KMS-11 (cell line): ENCODE measurements around the gene SPAG6.

Experiments
- H2AFZ ChIP-seq: fragments of 200-600 bp; sonication (generic); 2 replicates; pipeline ENCODE4 v1.6.1; 2016; ENCODE audit warnings: antibody characterized with exemption, mixed run types, low read depth
- H3K27ac ChIP-seq: fragments of 200-600 bp; sonication (generic); 2 replicates; pipeline ENCODE4 v1.6.1; 2016; ENCODE audit warnings: mild to moderate bottlenecking, mixed run types
- H3K27me3 ChIP-seq: fragments of 200-600 bp; sonication (generic); 2 replicates; pipeline ENCODE4 v1.6.1; 2017; ENCODE audit warnings: mild to moderate bottlenecking, low read depth, mixed run types, moderate library complexity; ENCODE audit not compliant: insufficient read depth
- H3K36me3 ChIP-seq: fragments of 200-600 bp; sonication (generic); 2 replicates; pipeline ENCODE4 v1.6.1; 2017; ENCODE audit warnings: mild to moderate bottlenecking, mixed run types; ENCODE audit not compliant: insufficient read depth
- H3K4me1 ChIP-seq: fragments of 200-600 bp; sonication (generic); 2 replicates; pipeline ENCODE4 v1.6.1; 2016; ENCODE audit warnings: mild to moderate bottlenecking, low read depth, mixed run types; ENCODE audit not compliant: poor library complexity, severe bottlenecking
- H3K4me2 ChIP-seq: fragments of 200-600 bp; sonication (generic); 2 replicates; pipeline ENCODE4 v1.7.0; 2016; ENCODE audit warnings: mild to moderate bottlenecking, mixed run types
- H3K4me3 ChIP-seq: fragments of 200-600 bp; sonication (generic); IDR thresholded peaks from 2 replicates; pipeline ENCODE4 v1.6.1; 2017; ENCODE audit warnings: low read depth, low read length, mixed read lengths; ENCODE audit not compliant: insufficient read depth
- H3K79me2 ChIP-seq: fragments of 200-600 bp; sonication (generic); 2 replicates; pipeline ENCODE4 v1.6.1; 2016; ENCODE audit warnings: low read depth, mixed run types; ENCODE audit not compliant: insufficient read depth
- H3K9ac ChIP-seq: fragments of 200-600 bp; sonication (generic); 2 replicates; pipeline ENCODE4 v1.6.1; 2016; ENCODE audit warnings: mild to moderate bottlenecking, mixed run types
- H4K20me1 ChIP-seq: fragments of 200-600 bp; sonication (generic); 2 replicates; pipeline ENCODE4 v1.6.1; 2016; ENCODE audit warnings: mild to moderate bottlenecking, mixed run types; ENCODE audit not compliant: insufficient read depth
- CTCF ChIP-seq: fragments of 200-600 bp; sonication (generic); conservative IDR thresholded peaks from 2 replicates; pipeline ENCODE4 v1.6.1; 2017; ENCODE audit warnings: low read depth, mild to moderate bottlenecking, antibody characterized with exemption, low read length, moderate library complexity, mixed read lengths

SPAG6 gene

GRCh38 chr10:22372298-22372697, 27.0 kb downstream of the SPAG6 start:
- H3K4me1 ChIP-seq, result peaks cover 16% of the 10 kb centered on the region
- no peak overlapping the region for H2AFZ ChIP-seq
- no peaks in the 10 kb centered on the region for H3K27me3 ChIP-seq
- no peaks in the 10 kb centered on the region for H3K79me2 ChIP-seq
- H3K4me2 ChIP-seq, result no peak overlapping the region
- H3K27ac ChIP-seq, result no peak overlapping the region
- no peak overlapping the region for H3K4me3 ChIP-seq
- H3K36me3 ChIP-seq, result no peaks in the 10 kb centered on the region
- no peak for TF ChIP-seq CTCF
- H3K9ac ChIP-seq, result no peak overlapping the region
- no peaks in the 10 kb centered on the region for H4K20me1 ChIP-seq

- TF ChIP-seq CTCF, result no peak
- no peaks in the 10 kb centered on the region for H4K20me1 ChIP-seq
- no peak overlapping the region for H3K9ac ChIP-seq
- no peaks in the 10 kb centered on the region for H3K79me2 ChIP-seq
- H3K4me1 ChIP-seq, result peaks cover 10% of the 10 kb centered on the region
- H2AFZ ChIP-seq, result no peak overlapping the region
- no peaks in the 10 kb centered on the region for H3K27me3 ChIP-seq
- H3K4me2 ChIP-seq, result no peak overlapping the region
- no peak overlapping the region for H3K27ac ChIP-seq
- no peaks in the 10 kb centered on the region for H3K36me3 ChIP-seq
- no peak overlapping the region for H3K4me3 ChIP-seq
These were observed 27.6 kb downstream of the SPAG6 start for GRCh38 chr10:22372917-22373316.

- Histone ChIP-seq H3K27ac (no peak overlapping the region), H3K9ac (no peak overlapping the region), H3K36me3 (no peaks in the 10 kb centered on the region), H2AFZ (no peak overlapping the region), H3K79me2 (no peaks in the 10 kb centered on the region), H3K27me3 (no peaks in the 10 kb centered on the region), H3K4me3 (no peak overlapping the region), H4K20me1 (no peaks in the 10 kb centered on the region), H3K4me2 (no peak overlapping the region), H3K4me1 (peaks cover 14% of the 10 kb centered on the region)
- TF ChIP-seq CTCF, result no peak
These were observed 29.3 kb downstream of the SPAG6 start for GRCh38 chr10:22374489-22375126.

GRCh38 chr10:22379059-22379458, 33.8 kb downstream of the SPAG6 start:
- Histone ChIP-seq H3K4me2 (no peak overlapping the region), H3K36me3 (no peaks in the 10 kb centered on the region), H3K27ac (no peak overlapping the region), H3K9ac (no peak overlapping the region), H3K79me2 (no peaks in the 10 kb centered on the region), H2AFZ (no peak overlapping the region), H3K4me3 (no peak overlapping the region), H3K4me1 (peaks cover 8% of the 10 kb centered on the region), H3K27me3 (no peaks in the 10 kb centered on the region), H4K20me1 (no peaks in the 10 kb centered on the region)
- TF ChIP-seq CTCF, result no peak
